Renal cortical epithelial cell (primary cell): Measurements from ENCODE around the gene BCAS1. TPM values are rescaled to one million over a fixed set of nuclear protein-coding genes. Genes with fewer than 3 reads are reported as not detected.
"Not testable (repeated sequence)": the region's sequence is repeated elsewhere in the genome, so short reads cannot be mapped to it uniquely, and the experiment has no call there.

ENCODE experiments used
- DNase-seq: peaks from one replicate; pipeline ENCODE4 v3.0.0-alpha.2; 2011; ENCODE audit warnings: low read depth
- total RNA-seq: library from RNA; depleted of rRNA; stranded (reverse); fragments of >200 nt; gene quantifications from 2 replicates; pipeline ENCODE4 v1.2.3, GENCODE V29; 2014

BCAS1 gene
- total RNA-seq, 1 donor from 2014 or later: 0.10 TPM

GRCh38 chr20:53942973-53943372, 127.4 kb downstream of the BCAS1 start:
- DNase-seq: no peak

- DNase-seq: no peak
Observed at GRCh38 chr20:53942472-53942816, 128.0 kb downstream of the BCAS1 start.

DNA sequence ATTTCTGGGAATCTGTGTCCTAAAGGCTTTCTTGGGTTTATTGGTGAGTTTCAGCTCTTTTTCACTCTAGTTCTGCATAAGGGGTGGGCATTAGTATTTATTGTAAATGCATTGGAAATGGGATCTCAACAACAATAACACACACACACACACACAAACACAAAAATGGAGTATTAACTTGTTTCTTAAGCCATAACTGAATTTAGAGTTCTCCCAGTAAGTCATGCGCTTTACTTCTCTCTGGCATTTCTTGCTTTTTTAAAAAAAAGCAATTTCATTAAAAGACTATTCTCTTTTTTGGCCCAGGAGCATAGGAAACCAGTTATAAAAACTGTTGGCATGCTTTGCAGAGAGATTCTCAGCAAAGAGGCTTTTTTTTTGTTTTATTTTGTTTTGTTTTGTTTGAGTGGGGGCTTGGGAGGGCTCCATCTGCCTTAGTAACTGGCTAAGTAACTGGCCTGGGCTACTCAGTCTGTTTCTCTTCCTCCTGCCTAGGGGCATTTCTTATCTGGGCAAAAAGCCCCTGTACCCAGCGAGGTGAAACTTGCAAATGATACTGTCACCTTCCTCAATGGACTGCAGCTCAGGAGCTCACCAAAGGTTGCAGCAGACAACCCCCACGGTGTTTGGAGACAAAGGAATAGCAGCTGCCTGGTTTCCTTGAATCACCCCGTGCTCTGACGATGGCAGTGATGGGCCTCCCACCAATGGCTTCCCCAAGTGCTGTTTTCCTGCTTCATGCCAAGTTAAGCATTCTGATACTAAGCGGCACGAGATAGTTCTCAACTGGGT, 128.5 kb downstream of the BCAS1 start:
- DNase-seq: peak; percentile 72

GRCh38 chr20:53940907-53941545, 129.4 kb downstream of the BCAS1 start:
- peak; percentile 93 for DNase-seq

GRCh38 chr20:53940360-53940702, 130.1 kb downstream of the BCAS1 start:
- no peak for DNase-seq

DNA sequence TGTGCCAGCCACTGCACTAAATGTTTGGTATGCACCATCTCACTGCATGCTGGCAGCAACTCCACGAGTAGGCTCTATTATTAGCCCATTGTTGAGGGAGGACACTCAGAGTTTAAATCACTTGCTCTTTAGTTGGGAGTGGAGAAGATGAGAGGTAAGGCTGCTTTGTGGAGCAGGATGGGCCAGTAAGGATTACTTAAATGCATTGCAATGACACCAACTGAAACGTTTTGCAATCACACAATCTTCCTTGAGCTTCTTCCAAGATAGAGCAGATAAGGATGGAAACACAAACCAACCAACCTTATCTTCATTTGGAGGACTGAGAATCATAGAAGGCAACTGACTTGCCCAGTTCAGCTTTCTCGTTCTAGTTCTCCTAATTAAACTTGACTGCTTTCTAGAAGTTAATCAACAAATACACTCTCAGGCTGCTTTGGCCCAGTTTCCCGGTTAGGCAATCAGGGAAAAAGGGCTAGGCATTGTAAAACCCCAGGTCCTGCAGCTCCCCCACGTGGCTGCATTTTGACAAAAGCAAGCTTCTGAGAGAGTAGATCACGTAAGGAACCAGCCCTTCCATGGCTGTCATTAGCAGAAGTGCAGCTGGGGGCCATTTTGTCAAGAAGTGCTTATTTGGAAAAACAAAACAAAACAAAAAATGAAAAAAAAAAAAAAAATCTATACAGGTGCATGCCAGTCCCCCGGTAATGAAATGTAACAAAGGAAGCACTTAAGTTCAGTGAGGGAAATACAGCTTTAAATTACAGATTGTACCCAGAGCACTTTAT, 130.6 kb downstream of the BCAS1 start:
- peak; percentile 94 for DNase-seq

DNA sequence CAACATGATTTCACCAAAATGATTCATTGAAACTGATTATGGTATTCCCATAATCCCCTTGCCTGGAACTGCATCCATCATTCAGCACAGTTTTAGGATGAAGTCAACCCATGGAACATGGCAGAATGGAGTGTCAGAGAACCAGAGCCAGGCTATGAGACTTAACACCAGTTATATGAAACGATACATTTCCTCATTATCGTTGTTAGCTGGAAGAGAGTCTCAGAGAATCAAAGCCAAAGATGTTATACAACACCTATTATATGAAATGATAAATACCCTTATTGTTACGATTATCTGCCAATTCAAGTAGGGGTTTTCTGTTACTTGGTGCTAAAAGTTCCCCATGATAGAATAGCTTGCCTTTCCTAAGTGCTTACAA, 131.2 kb downstream of the BCAS1 start:
- no peak for DNase-seq

- no peak for DNase-seq
Observed at GRCh38 chr20:53938739-53939138, 131.7 kb downstream of the BCAS1 start.

DNA sequence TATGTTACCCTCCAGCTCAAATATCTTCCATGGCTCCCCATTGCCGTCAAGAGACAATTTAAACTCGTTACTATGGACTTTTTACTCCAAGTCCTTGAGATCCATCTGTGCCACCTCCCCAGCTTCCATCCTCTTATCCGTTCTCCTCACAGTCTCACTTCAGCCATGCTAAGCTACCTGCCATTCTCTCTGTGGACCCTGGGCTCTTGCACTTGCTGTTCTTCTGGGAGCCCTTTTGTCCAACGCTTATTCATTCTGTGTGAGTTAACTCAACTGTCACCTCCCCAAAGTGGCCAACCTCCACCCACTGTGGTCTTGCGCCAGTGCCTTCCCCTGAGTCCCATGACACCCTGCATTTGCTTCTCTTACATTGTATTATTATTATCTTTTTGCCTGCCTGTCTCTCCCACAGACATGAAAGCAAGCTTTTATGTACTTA, 132.4 kb downstream of the BCAS1 start:
- DNase-seq: no peak

- DNase-seq: no peak
Observed at GRCh38 chr20:53937339-53937741, 133.1 kb downstream of the BCAS1 start.

DNA sequence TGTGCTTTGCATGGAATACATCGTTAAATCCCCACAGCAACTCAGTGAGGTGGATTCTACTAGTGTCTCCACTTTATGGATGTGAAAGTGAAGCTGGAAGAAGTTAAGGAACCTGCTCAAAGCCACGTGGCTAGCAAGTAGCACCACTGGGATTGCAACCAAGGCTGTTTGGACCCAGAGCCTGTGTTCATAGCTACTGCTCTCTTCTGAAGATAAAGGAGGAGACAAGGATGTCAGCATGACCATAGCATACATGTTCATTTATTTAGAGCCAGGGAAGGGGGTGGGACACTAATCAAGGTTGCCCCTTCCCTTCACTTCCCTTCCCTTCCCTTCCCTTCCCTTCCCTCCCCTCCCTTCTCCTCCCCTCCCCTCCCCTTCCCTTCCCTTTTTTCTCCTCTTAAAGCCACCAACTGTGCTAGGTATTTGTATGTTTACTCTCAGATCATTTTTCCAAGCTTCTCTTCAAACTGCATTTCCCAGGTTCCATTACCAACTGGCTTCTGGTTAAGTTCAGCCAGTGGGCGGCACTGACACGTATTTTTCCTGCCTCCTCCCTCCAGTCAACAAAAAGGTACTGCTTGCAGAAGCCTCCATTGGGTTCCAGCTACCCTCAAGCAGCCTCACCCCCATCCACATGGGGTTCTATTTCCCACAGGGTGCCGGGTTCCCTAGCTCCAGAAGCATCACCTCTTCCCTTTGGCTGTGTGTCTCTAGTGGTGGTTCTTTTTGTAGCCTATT, 134.9 kb downstream of the BCAS1 start:
- no peak for DNase-seq

DNA sequence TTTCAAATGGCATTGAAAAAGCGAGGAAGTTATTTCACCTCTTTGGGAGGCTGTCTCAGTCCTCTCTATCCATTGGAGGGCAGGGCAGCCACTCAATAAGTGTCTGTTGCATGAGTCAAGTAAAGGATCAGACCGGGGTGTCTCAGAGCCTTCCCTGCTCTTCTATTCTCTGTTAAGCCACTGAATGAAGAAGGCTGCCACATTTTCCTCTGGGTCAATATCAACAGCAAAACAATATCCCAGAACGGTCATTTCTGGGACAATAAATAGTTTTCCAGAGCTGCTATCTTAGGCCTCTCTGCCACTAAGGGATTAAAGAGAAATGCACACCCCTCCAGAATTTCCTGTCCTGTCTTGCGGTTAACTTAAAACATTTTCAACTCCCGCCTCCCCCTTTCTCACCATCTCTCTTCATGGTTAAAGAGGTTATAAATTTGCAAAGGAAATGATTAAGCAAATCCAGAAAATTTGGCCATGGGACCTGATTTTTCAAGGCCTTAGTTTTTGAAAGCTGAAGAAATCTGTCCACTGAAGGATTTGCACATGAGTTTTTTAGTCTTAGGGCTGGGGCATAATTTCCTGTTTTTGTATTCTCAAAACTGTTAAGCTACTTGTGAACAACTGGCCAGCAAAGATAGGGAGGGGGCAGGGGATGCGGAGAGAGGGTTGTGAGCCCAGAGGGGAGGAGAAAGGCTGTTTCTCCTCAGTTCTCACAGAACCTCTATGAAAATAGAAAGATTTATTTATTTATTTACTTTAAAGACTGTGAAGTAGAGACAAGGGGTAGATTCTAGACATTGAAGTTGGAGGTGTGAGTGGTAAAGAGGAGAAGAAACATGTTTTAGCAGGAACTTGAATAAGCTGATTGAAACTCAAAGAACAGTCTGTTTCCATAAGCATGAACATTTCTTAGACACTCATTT, 135.7 kb downstream of the BCAS1 start:
- peak; percentile 54 for DNase-seq

DNA sequence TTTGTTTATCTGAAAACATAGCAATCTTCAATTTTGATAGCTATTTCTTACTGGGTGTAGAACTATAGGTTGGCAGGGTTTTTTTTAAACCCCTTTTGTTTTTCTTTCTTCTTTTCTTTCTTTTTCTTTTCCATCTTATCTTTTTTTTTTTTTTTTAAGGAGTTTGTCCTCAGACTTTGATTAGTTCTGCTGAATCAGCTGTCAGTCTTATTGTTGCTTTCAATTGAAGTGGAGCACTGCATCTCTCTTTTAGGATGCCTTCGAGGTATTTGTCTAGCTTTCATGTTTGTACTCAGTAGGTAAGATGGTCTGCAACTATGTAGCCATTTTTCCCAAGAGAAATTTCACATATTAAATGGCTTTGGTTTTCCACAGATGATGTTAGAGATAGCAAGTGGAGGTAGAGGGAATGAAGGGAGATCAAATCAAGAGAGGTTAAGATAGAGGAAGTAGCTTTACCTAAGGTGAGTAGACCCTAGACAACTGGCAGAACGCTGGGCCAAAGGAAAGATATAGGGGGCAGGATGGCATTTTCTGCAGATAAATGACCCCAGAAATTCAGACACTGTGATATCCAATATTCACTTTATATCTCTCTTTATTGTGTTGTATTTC, 137.1 kb downstream of the BCAS1 start:
- no peak for DNase-seq

DNA sequence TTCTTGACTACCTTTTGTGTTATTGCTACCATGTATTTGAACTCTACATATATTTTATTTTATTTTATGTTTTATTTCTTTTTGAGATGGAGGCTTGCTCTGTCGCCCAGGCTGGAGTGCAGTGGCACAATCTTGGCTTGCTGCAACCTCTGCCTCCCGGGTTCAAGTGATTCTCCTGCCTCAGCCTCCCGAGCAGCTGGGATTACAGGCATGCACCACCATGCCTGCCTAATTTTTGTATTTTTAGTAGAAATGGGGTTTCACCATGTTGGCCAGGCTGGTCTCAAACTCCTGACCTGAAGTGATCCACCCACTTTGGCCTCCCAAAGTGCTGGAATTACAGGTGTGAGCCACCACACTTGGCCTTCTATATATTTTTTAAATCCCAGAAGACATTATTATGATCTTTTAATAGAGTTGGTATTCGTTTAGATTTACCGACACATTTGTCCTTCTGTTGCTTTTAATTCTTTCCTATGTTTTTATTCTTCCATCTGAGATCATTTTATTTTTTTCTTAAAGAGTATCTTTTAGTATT, 137.7 kb downstream of the BCAS1 start:
- not testable (repeated sequence) for DNase-seq

DNA sequence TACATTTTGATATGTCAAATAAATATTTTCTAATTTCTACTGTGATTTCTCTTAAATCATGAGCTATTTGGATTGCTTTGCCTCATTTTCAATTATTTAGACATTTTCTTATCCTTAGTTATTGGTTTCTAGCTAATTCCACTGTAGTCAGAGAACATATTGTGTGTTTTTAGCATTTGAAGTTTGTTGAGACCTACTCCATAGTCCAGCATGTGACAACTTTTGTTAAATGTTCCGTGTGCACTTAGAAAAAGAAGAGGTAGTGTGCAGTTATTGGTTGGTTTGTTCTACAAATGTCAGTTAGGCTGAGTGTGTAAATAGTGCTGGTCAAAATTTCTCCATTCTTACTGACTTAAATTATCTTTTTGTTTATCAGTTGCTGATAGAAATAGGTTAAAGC, 138.8 kb downstream of the BCAS1 start:
- DNase-seq: no peak

GRCh38 chr20:53930651-53931504, 139.5 kb downstream of the BCAS1 start:
- DNase-seq: peak; percentile 65

DNA sequence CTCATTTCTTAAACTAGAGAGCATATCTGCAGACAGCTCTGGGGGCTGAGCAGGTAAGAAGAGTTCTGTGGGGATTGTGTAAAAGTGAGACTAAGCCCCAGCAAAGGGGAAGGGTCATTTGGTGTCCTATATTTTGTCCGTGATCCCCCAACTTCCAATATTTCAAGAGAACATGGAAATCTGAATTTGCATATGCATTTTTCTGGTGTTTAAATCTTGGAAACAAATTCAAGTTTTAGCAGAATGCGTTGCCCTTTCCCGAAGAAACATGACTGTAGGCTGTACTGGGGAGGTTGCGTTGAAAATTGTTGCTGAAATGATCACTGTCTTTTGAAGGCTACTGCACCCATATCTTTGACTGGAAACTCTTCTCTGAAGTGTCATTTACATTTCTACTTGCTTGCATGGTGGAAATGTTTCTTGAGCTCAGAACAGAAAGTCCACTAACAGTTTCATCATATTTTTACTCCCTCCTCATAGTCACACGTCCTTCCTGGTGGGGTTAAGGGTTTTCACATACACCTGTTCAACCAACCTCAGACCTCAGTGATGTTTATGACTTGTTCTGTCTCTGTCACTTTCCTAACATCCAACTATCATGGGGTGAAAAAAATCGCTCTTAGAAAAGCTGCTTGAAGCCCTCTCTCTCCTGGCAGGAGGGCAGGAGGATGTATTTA, 140.3 kb downstream of the BCAS1 start:
- no peak for DNase-seq

- DNase-seq: no peak
Observed at GRCh38 chr20:53929399-53929798, 141.0 kb downstream of the BCAS1 start.

DNA sequence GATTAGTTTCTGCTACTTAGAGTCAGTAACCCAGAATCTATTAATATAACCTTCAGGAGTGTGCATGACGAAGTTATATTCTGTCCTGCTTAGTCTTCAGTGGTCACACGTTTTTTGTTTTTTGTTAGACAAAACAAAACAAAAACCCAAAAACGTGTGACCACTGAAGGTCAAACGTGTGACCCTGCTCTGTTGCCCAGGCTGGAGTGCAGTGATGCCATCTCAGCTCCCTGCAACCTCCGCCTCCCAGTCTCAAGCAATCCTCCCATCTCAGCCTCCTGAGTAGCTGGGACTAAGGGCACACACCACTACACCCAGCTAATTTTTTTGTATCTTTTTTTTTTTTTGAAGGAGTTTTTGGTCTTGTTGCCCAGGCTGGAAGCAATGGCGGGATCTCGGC, 142.4 kb downstream of the BCAS1 start:
- DNase-seq: no peak
